ENCODE results near the gene ARMH1. TPM values are rescaled to one million over a fixed set of nuclear protein-coding genes. Genes with fewer than 3 reads are reported as not detected.

Gene ARMH1
- total RNA-seq, 2 donors from 2014 or later, result 53.0 to 56.8 TPM

- ATAC-seq, result no peak
- H3K27me3 Mint-ChIP-seq, result no peaks in the 10 kb centered on the region
- no peaks in the 10 kb centered on the region for H3K9me3 ChIP-seq (ENCODE audit: control insufficient read depth, low read length, poor library complexity, severe bottlenecking)
- H3K4me1 Mint-ChIP-seq, result peaks cover 45% of the 10 kb centered on the region
- DNase-seq, result no peak
- H3K36me3 Mint-ChIP-seq (ENCODE audit: low read depth), result peaks cover 7% of the 10 kb centered on the region
- peak overlapping the region; percentile 33 for H3K4me3 Mint-ChIP-seq
- peak overlapping the region; percentile 79 for H3K27ac Mint-ChIP-seq
These were observed 36.7 kb upstream of the ARMH1 start for GRCh38 chr1:44637702-44638411.

- no peak overlapping the region for H3K4me3 Mint-ChIP-seq
- peaks cover 12% of the 10 kb centered on the region for H3K36me3 Mint-ChIP-seq (ENCODE audit: low read depth)
- H3K4me1 Mint-ChIP-seq, result peaks cover 29% of the 10 kb centered on the region
- no peaks in the 10 kb centered on the region for H3K9me3 ChIP-seq (ENCODE audit: control insufficient read depth, low read length, poor library complexity, severe bottlenecking)
- ATAC-seq (no peak), DNase-seq (no peak)
- H3K27ac Mint-ChIP-seq, result no peak overlapping the region
- no peaks in the 10 kb centered on the region for H3K27me3 Mint-ChIP-seq
These were observed 34.2 kb upstream of the ARMH1 start for GRCh38 chr1:44640200-44640853.

DNA sequence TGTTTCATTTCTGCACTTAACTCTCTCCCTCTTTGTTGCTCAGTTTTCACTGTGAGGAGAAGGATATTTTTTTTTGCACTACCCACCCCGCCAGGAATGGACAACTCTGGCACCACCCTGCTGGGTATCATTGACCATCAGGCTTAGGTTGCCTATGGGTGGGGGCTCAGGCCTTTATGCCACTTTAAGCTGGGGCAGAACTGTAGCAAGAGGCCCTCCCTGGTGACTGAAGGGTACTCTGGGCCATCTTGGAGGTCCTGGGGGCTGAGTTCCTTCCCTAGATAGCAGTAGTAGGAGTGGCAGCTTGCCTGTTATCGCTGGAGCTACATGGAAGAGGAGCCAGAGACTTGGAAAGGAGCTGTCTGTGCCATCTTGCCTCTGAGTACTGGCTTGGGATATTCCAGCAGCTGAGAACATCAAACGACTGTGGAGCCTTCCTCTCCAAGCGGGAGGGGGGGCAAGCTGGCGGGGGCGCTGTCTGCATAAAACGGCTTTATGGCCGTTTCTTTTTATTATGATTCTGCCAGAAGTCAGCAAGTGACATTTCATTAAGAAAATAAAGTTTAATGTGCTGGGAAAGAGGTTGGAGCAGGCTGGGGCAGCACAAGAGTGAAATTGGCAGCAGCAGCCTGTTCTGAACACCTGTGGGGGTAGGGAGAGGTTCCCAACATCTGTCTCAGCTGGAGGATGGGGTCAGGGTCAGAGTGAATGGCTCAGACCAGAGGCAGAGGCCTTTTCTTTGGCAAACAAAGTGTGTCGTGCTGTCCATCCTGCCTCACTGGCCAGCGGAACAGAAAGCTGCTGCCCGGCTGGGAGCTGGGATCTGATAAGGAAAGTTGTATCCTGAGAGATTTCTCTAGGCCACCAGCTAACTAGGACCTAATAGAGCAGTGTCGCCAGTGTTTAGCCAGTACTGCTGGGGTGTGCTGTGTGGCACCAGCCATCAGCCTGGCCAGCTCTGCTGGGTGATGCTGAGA lies 33.1 kb upstream of the ARMH1 start:
- peaks cover 24% of the 10 kb centered on the region for H3K4me1 Mint-ChIP-seq
- DNase-seq, result no peak
- ATAC-seq, result no peak
- peaks cover 10% of the 10 kb centered on the region for H3K36me3 Mint-ChIP-seq (ENCODE audit: low read depth)
- no peak overlapping the region for H3K4me3 Mint-ChIP-seq
- H3K27me3 Mint-ChIP-seq, result no peaks in the 10 kb centered on the region
- peak overlapping the region; percentile 88 for H3K27ac Mint-ChIP-seq
- no peaks in the 10 kb centered on the region for H3K9me3 ChIP-seq (ENCODE audit: control insufficient read depth, low read length, poor library complexity, severe bottlenecking)

DNA sequence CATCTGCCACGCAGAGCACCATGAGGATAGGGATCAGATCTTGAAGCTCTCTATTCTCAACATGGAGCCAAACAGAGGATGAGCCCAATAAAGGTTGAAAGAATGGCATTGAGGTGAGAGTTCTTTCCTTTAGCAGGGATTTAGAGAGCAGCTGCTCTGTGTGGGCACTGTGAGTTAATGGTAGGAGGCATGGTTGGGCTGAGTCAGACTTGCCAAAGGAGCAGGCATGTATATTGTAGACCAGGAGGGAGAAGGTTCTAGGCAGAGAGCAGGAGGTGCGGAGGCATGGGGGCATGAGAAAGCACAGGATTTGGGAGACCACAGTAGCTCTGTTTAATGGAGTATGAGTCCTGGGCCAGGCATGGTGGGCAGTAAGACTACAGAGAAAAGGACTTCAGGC lies 32.3 kb upstream of the ARMH1 start:
- Mint-ChIP-seq H3K4me1 (peaks cover 21% of the 10 kb centered on the region), H3K27me3 (no peaks in the 10 kb centered on the region), H3K4me3 (no peak overlapping the region), H3K27ac (peak overlapping the region; percentile 88), H3K36me3 (ENCODE audit: low read depth) (peaks cover 10% of the 10 kb centered on the region)
- ATAC-seq (no peak), DNase-seq (no peak)
- H3K9me3 ChIP-seq (ENCODE audit: control insufficient read depth, low read length, poor library complexity, severe bottlenecking), result no peaks in the 10 kb centered on the region

DNA sequence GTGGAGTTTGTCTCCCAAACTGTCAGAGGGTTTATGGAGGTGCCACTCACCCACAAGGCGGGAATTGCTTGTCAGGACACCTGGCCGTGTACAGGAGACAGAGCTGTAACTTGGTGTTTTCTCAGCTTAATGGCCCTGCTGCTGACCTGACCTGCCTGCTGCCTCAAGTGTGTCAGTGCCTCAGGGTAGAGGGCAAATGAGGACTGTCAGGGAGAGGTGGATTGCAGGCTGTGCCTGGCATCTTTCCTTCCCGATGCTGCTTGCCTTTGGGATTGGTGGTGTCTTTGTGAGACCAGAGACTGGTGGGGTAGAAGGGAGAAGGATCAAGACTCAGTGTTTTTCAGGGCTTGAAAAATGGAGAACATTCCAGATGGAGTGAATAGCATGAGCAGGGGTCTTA lies 31.6 kb upstream of the ARMH1 start:
- no peaks in the 10 kb centered on the region for H3K27me3 Mint-ChIP-seq
- peak overlapping the region; percentile 95 for H3K27ac Mint-ChIP-seq
- H3K4me1 Mint-ChIP-seq, result peaks cover 19% of the 10 kb centered on the region
- no peak for ATAC-seq
- H3K4me3 Mint-ChIP-seq, result peak overlapping the region; percentile 64
- H3K36me3 Mint-ChIP-seq (ENCODE audit: low read depth), result peaks cover 10% of the 10 kb centered on the region
- DNase-seq, result no peak
- H3K9me3 ChIP-seq (ENCODE audit: control insufficient read depth, low read length, poor library complexity, severe bottlenecking), result no peaks in the 10 kb centered on the region

DNA sequence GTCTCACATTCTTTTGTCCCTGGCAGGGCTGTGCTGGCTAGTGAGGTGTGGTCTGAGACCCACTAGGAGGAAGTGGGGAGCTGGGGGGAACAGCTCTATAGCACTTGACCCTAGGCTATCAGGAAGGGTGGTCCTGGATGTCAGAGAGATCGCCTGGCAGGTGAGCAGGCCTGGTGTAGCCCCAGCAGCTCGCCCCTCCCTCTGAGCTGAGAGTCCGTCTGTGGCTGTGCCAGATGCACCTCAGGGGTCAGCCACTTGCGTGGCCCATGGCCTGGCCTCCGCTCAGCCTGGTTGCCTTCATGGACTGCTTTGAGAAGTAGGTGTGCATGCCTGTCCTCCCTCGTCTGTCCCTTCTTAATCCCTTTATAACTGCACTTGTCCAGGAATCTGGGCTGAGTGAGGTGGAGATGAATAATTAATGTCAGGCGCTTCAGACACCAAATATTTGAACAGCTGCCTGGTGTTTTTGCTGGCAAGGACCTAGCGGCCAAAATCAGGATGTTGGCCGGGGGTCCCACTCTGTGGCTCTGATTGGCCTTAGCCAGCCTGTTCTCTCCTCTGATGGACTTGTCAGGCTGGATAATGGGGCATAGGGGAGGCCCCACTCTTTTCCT lies 30.7 kb upstream of the ARMH1 start:
- no peaks in the 10 kb centered on the region for H3K9me3 ChIP-seq (ENCODE audit: control insufficient read depth, low read length, poor library complexity, severe bottlenecking)
- H3K27ac Mint-ChIP-seq, result peak overlapping the region; percentile 95
- H3K36me3 Mint-ChIP-seq (ENCODE audit: low read depth), result peaks cover 9% of the 10 kb centered on the region
- H3K27me3 Mint-ChIP-seq, result no peaks in the 10 kb centered on the region
- no peak for ATAC-seq
- no peak for DNase-seq
- peaks cover 15% of the 10 kb centered on the region for H3K4me1 Mint-ChIP-seq
- no peak overlapping the region for H3K4me3 Mint-ChIP-seq

DNA sequence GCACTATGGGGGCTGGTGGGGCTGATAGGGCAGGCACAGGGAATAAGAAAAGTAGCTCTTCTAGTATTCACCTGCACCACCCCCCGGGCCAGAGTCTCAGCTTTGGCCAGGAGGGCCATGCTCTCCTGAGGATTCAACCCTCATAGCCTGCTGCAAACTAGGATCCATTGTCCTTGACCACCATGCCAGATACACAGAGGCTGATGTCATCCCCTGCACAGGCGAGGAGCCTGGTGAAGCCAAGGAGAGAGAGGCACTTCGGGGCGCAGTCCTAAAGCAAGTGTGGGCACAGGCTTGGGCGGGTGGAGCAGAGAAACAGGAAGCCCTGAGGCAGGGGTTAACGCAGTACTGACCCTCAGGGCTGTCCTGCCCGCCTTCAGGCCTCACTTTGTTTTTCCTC lies 29.7 kb upstream of the ARMH1 start:
- Mint-ChIP-seq H3K4me3 (no peak overlapping the region), H3K27me3 (no peaks in the 10 kb centered on the region), H3K4me1 (peaks cover 17% of the 10 kb centered on the region), H3K36me3 (ENCODE audit: low read depth) (peaks cover 13% of the 10 kb centered on the region), H3K27ac (no peak overlapping the region)
- no peaks in the 10 kb centered on the region for H3K9me3 ChIP-seq (ENCODE audit: control insufficient read depth, low read length, poor library complexity, severe bottlenecking)
- DNase-seq (no peak), ATAC-seq (no peak)

- Mint-ChIP-seq H3K27ac (no peak overlapping the region), H3K4me1 (peaks cover 17% of the 10 kb centered on the region), H3K27me3 (no peaks in the 10 kb centered on the region), H3K36me3 (ENCODE audit: low read depth) (peaks cover 13% of the 10 kb centered on the region), H3K4me3 (no peak overlapping the region)
- DNase-seq, result no peak
- H3K9me3 ChIP-seq (ENCODE audit: control insufficient read depth, low read length, poor library complexity, severe bottlenecking), result no peaks in the 10 kb centered on the region
- no peak for ATAC-seq
These were observed 28.9 kb upstream of the ARMH1 start for GRCh38 chr1:44645476-44646244.

GRCh38 chr1:44646261-44647110 lies 28.0 kb upstream of the ARMH1 start:
- Mint-ChIP-seq H3K27ac (peak overlapping the region; percentile 77), H3K4me3 (no peak overlapping the region), H3K27me3 (no peaks in the 10 kb centered on the region), H3K4me1 (peaks cover 14% of the 10 kb centered on the region), H3K36me3 (ENCODE audit: low read depth) (peaks cover 16% of the 10 kb centered on the region)
- ATAC-seq (no peak), DNase-seq (no peak)
- no peaks in the 10 kb centered on the region for H3K9me3 ChIP-seq (ENCODE audit: control insufficient read depth, low read length, poor library complexity, severe bottlenecking)

GRCh38 chr1:44647896-44648295 lies 26.6 kb upstream of the ARMH1 start:
- DNase-seq (no peak), ATAC-seq (no peak)
- Mint-ChIP-seq H3K27ac (peak overlapping the region; percentile 77), H3K4me3 (no peak overlapping the region), H3K27me3 (no peaks in the 10 kb centered on the region), H3K36me3 (ENCODE audit: low read depth) (peaks cover 13% of the 10 kb centered on the region), H3K4me1 (peaks cover 8% of the 10 kb centered on the region)
- no peaks in the 10 kb centered on the region for H3K9me3 ChIP-seq (ENCODE audit: control insufficient read depth, low read length, poor library complexity, severe bottlenecking)

DNA sequence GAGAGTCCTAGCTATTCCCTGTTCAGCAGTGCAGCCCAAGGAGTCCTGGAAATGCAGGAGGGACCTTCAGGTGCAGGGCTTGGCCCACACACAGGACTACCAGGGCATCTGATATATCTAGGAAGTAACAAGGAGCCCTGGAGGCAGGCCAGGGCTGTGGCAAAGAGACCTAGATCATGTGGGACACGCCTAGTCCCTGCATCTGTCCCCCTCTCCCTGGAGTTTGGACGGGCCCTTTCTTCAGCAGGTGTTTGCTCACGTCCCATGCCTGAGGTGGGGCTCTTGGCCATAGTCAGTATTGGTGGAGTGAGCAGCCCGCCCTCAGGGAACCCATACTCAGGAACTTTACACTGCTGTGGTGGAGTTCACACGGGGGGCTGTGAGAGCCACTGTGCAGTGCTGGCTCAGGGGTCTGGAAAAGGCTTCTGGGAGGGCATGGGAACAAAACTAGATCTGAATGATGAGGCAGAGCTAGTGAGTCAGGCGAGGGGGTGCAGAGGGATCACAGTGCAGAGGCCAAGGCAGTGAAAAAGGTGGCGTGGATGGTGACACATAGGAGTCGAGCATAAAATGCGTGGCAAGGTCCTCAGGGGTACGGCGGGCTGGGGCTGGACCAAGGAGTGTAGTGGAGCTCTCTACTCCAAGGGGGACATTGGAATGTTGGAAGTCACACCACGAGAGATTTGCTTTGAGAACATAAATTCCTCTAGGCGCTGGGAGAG lies 25.8 kb upstream of the ARMH1 start:
- peak overlapping the region; percentile 77 for H3K27ac Mint-ChIP-seq

More for the DNA sequence above, 25.8 kb upstream of the ARMH1 start:
- Mint-ChIP-seq H3K36me3 (ENCODE audit: low read depth) (peaks cover 9% of the 10 kb centered on the region), H3K27me3 (no peaks in the 10 kb centered on the region), H3K4me1 (peaks cover 5% of the 10 kb centered on the region), H3K4me3 (no peak overlapping the region)
- ATAC-seq (no peak), DNase-seq (no peak)
- H3K9me3 ChIP-seq (ENCODE audit: control insufficient read depth, low read length, poor library complexity, severe bottlenecking), result no peaks in the 10 kb centered on the region
